Middle frontal gyrus (tissue), 1 donor: ENCODE data around the gene PDE8B.

ENCODE experiments used
- DNase-seq: peaks from one replicate; pipeline ENCODE4 v3.0.0-alpha.2; 2015; ENCODE audit warnings: low spot score; ENCODE audit errors: extremely low spot score

Gene PDE8B

DNA sequence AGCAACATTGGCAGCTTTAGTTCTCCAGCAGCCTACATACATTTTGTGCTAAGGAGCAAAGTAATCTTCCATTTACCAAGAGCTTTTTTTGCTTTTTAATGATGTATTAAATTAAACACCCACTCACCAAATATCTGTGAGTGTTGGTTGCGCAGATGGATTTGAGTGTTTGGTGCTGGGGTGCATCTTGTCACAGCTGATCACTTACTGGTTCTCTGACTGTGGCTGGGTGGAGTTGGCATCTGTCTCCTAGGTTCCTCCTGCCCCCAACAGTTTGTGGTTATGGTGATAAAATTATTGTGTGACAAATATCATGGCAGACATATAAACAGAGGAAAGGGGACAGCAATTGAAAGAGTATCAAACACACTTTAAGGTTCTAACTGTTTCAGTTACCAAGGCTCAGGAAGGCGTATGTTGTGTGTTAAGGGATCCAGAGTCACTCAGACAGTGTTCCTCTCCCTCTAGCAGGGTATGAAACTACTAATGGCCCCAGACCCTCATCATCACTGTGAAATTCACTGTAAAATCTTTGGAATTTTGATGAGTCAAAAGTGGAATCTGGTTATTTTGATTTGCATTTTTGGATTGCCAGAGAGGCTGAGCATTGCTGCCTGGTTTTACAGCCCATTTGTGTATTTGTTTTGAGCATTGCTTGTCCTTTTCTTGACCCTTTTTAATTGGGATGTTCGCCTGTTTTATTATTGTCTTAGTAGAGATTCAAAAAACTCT, 81.7 kb downstream of the PDE8B start:
- no peak for DNase-seq

DNA sequence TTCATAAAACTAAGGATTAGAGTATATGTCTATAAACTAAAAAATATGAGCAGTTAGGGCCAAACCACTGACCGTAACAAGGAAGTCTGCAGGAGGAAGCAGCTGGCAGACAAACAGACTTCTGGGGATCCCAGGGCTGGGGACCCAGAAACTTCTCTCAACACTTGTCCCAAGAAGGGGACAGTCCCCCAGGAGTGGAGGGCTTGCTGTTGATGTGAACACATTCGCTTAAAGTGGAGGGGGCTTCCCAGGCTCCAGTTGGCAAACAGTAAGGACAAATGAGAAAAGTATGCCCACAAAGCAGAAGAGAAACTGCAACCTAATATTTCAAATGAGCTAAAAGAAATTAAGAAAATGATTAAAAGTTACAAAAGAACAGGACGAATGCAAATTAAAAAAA, 83.7 kb downstream of the PDE8B start:
- no peak for DNase-seq

DNA sequence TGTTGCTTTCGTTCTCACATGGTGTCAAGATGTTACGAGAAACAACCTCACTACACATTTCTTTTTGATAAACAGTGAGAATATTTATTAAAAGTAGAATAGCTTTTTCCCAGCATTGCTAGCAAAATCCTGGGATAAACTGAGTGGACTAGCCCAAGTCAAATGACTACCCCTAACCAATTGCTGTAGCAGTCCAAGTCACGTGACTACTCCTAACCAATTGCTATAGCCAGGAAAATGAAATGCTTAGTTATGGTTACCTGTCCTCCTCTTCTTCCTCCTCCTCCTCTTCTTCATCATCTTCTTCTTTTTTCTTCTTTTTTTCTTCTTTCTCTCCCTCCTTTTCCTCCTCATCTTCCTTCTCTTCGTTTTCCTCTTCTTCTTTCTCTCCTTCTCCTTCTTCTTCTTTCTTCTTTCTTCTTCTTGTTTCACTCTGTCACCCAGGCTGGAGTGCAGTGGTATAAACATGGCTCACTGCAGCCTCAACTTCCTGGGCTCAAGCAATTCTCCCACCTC, 85.4 kb downstream of the PDE8B start:
- no peak for DNase-seq

DNA sequence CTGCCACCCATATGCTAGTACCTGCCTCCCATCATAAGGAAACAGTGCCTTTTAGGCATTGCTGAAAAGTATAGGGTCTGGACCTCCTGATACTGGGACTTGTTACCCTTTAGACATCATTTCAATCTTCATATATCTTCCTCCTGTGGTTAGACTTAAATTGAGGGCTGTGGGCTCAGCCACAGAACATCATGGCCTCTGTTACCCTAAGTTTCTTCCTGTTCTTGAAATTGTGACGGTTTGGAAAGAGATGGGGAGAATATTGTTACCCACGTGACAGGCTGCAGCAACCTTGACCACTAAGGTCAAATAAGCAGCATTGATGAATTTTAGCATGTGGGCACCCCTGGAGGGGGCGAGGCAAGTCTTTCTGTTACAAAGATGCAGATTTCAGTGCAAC, 87.7 kb downstream of the PDE8B start:
- no peak for DNase-seq

DNA sequence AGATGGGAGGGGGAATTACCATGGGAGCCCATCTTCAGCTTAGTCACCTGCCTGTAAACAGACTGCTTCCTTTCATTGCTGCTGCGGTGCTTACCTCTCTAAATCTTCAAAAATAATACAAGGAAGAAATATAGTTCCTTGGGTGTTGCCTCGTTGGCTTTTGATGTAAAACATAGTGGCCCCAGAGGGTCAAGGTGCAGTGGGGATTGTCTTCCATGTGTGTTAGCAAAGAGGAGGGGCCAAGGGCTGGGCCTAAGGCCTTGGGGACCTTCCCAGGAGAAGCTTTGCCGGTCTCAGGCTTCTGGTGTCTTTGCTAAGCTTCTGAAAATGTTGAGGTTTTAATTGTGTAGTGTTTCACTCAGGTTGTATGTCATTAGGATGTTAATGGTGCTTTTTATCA, 90.0 kb downstream of the PDE8B start:
- DNase-seq = no peak

DNA sequence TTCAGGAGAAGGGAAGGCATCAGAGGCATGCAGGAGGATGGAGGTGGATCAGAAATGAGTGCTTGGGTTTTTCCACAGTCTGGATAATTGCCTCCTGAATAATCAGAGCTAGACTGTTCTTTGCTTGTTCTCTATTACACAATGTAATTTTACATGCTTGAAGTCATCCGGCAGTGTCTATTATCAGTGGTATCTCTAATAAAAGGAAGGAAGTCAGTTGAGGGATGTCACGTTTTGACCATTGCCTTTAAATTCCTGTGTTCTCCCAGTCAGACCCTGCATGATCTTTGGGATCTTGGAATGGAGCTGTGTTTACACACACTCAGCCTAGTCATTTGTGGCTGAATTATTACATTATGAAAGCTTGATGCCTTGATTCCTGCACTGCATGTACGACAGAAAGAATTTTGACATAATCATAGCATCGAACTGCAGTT, 91.0 kb downstream of the PDE8B start:
- DNase-seq = no peak

DNA sequence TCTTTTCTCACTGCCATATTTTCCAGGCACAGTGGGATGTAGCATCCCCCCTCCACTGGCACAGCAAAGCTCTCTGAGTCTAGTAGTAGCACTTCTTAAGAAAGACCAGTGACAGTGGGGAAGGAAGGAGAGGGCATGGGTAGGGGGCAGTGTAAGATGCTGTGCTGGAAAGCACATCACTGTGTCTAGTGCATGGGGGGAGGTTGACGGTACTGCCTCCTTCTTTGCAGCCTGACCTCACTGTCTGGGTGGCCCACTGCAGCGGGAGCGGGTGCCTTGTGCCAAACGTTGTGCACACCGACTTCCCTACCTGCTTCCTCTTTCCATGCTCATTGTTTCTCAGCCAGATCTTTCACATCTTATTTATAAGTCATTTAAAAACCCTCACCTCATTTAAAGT, 91.8 kb downstream of the PDE8B start:
- no peak for DNase-seq

DNA sequence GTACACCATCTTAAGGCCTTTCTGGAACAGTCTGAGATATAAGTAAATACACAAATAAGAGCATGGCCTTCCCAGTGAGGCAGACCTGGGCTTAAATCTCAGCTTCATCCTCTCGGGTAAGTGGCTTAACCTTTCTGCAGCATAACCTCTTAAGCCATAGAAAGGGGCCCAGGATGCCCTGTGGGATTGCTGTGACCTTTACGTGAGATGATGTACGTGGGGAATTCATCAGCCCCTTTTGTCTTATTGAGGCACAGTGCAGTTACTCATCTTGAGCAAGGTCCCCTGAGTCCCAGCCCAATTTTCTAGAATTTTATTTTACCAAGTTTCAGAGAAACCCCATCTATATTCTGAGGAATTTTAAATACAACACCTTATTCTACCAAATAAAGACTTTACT, 92.2 kb downstream of the PDE8B start:
- no peak for DNase-seq

DNA sequence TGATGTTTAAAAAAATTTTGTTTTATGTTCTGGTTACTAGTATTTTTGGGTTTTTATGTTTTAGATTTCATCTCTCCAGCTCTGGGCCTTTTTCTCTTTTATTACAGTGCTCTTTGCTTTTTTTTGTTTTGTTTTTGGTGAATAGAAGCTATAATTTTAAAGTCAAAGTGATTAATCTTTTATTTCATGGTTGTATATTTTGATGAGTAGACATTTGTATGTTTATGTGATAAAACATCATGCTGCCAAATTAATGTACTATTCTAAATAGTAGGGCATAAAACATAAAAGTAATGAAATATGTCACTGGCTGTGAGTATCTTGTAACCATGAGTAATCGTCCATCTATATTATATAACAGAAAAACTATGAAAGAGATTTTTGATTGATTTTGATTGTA, 93.9 kb downstream of the PDE8B start:
- no peak for DNase-seq

DNA sequence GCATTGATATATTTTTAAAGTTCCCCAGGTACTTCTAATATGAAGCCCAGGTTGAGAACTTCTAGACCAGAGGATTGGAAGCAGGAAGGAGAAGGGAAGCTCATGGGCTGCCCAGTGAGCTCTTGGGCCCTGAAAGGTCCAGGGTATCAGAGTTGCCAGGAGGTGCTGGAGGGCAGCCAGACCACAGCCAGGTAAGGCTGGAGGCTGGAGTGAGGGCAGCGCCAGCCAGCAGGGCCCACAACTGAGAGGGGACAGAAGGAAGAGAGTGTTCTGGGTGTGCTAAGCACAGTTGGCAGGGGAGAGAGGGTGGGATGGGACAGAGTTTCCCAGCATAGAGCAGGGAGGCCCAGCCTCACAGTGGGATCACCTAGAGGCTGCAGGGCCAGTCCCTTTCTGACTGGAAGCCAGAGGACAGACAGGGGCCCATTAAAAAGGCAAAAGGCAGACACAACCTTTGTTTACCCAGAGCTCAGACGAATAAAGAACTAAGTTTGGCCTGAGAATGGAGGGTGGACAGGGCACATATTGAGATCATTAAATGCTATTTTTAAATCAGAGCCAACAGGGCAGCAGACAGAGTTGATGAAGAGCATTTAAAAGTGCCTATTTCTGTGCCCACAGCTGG, 94.9 kb downstream of the PDE8B start:
- no peak for DNase-seq

DNA sequence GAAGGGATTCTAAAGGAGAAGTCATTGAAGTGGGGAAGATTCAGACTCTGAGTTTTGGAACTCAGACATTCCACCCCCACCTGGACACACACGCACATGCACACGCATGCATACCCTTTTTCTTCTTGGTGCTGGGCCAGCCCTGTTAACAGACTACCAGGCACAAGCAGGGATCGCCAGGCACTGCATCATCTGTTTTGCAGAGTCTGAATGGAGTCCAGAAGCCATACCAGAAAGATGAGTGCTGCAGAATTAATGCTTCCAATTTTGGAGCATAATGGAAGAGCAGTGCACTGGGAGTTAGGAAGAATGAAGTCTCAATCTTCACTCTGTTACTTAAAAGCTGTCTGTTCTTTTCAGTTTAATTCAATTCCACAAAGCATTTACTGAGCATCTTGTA, 95.5 kb downstream of the PDE8B start:
- DNase-seq = no peak

DNA sequence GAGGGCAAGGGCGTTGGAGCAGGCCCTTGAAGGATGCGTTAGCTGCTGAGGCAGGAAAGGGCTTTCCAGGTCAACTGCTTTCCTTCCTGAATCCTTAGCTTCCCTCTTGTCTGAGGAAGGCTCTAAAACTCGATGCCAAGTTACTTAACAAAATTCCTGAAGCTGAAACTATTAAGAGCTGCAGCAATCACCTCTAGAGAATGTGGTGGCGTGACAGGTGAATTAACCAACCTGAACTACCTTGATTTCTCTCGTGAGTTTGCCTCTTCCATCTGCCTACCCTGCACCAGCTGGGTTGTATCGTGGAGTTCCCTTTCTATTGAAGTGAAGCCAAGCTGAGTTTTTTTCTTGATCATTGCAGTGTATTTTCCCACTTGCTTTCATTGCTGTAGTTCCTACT, 96.1 kb downstream of the PDE8B start:
- DNase-seq = no peak

DNA sequence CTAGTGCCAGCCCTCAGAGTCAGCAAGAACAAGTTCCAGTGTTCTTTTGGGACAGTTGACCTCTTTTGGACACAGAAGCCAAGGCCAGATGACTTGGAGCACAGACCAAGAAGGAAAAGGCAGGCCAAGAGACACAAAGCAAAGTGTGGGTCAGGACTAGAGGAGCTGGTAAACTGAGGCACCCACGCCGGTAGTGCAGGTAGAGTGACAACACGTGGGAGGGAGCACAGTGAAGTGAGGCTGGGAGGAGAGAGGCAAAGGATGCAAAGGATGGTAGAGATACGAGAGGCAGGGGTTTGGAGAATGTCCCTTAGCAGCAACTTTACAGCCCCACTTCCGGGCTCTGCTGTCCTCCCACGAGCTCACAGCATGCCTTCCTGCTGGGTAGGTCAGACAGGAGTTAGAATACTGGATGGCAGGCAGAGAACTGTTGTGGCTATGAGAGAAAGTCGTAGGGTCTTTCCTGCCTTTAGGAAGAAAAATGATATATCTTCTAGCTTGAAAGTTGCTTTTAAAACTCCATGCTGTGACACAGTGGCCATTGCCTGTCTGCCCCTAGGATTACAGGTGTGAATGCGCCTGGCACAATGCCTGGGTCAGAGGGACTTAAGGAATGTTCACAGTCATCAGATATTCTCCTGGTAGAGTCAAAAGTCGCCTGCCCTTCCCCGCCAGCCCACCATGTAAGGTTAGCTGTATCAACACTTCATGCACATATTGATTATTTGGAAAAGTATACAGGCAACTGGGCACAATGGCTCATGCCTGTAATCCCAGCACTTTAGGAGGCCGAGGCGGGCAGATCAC, 97.9 kb downstream of the PDE8B start:
- DNase-seq = no peak

DNA sequence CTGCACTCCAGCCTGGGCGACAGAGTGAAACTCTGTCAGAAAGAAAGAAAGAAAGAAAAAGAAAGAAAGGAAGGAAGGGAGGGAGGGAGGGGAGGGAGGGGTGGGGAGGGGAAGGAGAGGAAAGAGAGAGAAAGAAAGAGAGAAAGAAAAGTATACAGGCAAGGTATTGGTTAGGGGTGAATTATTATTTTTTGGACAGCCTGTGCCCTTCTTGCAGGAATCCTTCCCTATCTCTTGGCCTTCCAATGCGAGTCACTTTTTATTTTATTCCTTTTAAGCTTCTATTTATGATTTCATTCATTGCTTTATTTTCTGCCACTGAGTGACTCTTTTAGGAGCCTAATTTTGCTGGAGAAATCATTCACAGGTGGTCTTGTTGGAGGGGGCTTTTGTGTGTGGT, 98.7 kb downstream of the PDE8B start:
- DNase-seq = no peak

DNA sequence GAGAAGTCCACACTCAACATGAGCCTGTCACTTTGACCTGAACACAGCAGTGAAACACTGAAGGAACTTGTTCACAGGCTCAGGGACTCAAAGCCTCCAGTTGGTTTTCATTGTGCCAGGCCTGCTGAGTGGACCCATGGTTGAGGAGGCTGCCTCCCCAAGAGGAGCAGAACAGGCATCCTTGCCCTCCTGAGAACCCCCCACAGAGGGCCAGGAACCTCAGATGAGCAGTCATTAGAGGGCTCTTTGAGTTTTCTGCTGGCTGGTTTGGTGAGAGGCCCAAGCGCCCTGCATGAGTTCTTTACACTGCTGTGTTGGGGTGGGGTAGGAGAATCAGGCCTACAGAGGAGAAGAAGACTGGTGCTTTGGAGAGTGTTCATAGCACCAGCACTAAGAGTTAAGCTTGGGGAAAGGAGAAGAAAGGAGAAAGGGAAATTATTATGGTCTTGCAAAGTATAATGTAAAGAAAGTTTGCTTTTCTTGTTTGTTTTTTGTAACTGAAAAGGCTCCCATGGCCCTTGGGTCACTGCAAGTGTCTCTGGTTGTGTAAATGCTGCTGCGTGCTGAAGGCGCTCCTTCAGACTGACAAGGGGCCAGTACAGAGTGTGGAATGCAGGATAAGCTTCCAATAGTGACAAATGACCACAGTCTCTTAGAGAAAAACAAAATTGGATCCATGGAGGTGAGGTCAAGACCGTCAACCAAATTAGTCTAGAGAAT, 100.2 kb downstream of the PDE8B start:
- no peak for DNase-seq

DNA sequence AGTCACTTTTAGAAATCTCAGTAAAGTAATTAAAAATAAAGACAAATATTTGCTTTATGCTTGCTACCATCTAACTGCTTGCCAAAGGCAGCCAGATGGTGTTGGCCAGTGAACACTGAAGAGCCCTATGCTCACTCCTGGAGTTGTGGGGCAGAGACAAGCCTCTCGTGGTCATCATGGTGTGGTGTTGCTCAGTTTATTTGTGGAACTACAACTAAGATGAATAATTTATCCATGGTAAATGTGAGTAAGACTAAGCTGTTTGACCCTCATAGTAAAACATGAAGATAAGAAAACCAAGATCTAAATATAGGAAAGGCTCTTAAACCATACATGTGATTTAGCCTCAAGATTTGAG, 100.7 kb downstream of the PDE8B start:
- no peak for DNase-seq

DNA sequence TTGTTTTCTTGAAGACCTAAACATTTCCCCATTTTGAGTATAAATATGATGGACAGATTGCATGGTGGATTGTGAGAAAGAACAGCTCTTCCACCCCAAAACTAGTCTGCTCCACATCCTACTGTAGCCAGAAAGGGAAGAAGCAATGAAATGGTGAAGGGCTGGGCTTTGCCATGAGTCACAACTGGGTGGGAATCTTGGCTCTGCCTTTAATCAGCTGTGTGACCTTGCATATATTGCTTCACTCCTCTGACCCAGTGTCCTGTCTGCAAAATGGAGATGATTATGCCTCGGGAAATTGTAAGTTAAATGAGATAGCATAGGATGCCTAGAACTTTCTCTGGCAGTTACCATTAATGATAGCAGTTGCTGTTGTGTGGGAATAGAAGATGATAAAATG, 101.9 kb downstream of the PDE8B start:
- DNase-seq = no peak

DNA sequence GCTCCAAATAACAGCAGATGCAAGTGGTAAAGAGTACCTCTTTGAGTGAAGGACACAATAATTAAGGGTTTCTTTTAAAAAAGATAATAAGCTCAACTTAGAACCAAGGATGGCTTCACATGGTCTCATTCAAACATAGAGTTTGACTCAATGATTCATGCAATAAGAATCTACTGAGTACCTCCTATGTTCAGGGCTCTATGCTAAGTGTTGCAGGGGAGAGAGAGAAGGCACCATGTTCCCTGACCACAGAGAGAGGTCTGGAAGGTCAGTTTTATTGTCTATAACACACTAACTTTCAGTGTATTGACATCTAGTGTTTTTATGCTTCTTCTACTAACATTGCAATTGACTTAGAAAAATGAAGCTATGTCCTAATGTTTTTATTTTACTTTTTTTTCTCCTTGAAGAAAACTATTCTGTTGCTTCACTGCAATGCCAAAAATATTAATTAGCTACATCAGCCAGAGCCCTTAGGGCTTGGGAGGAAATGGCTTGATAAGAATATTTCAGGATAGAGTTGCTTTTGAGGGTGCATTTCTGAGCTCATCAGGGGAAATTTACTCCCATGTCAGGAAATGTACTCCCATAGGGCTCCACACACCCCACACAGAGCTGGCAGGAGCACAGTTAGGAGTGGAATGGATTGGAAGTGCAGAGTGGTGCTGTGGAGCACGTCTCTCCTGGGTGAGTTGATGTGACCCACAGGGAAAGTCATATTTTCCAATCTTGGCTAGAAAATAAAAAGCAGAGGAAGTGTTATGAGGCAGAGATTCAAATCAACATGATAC, 106.6 kb downstream of the PDE8B start:
- DNase-seq = no peak

DNA sequence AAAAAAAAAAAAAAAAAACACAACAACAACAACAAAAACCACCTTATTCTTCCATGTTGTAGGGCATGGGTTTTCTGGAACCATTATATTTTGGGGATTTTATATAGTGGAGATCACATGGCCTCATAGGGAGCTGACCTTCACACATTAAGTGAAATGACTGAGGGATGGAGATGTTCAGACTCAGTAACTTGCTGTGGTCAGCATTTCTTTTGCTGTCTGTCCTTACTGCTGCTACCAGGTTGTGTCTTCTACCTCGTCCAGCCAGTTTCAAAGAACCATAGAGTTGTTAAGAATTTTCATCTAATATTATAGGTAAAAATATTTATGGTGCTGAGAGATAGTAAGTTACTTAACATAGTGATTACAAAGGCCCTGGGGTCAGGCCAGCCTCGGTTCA, 107.6 kb downstream of the PDE8B start:
- no peak for DNase-seq

DNA sequence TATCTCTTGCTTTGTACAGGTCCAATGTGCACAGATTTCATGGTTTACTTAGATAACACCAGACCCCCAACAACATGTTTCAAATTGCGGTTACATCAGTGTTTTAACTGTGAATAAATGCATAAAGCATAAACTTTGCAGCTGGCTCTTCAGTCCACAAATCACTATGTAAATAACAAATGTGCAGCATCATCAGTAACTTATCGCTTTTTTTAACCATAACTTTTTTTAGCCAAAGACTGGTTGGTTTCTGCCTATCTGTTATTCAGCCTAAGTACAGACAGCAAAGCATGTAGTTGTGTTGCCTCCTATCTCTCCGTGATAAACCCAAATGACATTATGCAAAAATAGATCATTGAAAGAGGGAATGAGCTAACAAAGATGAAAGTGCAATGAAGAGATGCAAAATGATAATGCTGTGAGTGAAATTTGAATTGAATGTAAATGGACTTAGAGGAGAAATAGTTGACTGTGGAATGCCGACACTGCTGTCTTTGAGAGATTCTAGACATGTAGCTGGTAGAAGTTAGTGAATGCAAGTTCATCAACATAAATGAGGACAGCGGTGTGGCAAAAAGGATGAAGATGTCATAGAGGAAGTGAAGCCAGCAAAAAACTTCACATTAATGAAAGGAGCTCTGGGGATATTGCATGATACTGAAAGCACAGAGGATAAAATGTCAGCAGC, 108.8 kb downstream of the PDE8B start:
- no peak for DNase-seq
